Subcutaneous adipose tissue (tissue), 4 donors: Measurements from ENCODE around the gene CYP24A1. TPM values are rescaled to one million over a fixed set of nuclear protein-coding genes. Genes with fewer than 3 reads are reported as not detected.

Experiments used
- CTCF ChIP-seq: fragments of 450-650 bp; IDR thresholded peaks from one replicate; pipeline ENCODE4 v1.5.1; 2016; ENCODE audit warnings: low read depth, mild to moderate bottlenecking, control low read depth, antibody characterized with exemption, moderate library complexity
- total RNA-seq, 4 donors: library from RNA; depleted of rRNA; stranded (reverse); fragments of >200 nt; gene quantifications; one replicate each; pipeline ENCODE4 v1.1.0, GENCODE V29; 2016

Gene CYP24A1
- total RNA-seq, 4 donors from 2014 or later: not detected

DNA sequence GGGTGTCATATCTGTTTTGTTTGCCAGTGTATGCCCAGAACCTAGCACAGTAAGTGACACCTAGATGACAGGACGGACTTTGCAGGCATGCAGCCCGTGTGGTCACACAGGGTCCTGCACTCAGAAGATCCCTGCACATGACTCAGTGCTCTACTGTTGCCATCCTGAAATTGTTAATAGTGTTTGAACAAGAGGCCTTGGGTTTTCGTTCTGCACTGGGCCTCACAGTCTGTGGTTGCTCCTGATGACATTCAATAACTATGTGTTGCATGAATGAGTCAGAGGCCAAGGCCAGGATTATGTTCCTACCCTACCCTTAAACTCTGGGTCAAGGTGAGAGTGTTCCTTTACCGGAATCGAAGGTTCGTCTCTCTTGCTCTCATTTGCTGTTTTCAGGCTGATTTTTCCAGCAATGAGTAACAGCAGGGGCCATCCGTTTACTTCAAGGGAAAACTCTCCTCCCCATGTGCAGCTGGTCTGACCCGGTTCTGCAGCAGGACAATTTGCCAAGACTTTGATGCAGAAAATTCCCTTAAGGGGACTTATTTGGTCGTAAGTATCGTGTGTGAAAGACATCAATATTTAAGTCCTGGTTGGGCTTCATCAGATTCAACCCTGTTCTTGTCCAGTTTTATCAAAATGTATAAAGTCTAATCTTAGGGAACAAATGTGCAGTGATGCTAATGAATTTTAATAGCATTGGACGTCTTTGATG, 21.1 kb upstream of the CYP24A1 start:
- TF ChIP-seq CTCF: no peak

DNA sequence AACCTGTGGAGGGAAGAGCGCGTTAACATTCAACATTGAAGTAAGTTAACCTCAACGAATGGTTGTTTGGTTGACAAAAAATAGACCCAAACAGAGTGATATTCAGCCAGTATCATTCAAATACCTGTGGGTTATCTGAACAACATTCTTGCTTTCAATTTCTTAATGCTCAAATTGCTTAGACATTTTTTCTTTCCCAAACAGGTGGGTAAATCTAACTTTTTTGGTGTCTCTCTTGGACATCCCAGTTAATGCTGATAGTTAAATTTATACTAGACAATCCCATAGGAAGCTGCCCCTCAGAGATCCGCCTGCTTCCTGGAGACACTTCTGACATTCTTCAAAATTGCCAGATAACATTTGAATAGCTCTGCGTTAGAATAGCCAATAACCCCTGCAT, 20.0 kb upstream of the CYP24A1 start:
- no peak for TF ChIP-seq CTCF

DNA sequence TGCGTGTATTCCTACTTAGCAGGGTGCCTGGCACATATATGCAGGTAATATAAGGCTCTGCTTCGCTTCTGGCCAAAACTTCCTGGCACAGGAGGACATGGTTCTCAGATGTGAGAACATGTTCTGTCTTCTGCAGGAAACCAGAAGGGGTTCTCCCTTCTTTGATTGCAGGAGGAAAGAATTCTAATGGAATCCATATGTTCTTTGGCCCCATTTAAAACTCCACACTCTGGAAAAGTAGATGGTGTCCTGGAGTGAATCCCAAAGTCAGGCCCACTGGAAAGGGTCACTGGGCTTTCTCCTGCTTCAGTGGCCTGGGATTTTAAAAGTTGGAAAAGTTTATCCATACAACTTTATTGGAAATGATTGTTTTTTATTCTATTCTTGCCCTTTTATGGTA, 16.4 kb upstream of the CYP24A1 start:
- no peak for TF ChIP-seq CTCF

GRCh38 chr20:54189630-54190029, 15.8 kb upstream of the CYP24A1 start:
- TF ChIP-seq CTCF: no peak

DNA sequence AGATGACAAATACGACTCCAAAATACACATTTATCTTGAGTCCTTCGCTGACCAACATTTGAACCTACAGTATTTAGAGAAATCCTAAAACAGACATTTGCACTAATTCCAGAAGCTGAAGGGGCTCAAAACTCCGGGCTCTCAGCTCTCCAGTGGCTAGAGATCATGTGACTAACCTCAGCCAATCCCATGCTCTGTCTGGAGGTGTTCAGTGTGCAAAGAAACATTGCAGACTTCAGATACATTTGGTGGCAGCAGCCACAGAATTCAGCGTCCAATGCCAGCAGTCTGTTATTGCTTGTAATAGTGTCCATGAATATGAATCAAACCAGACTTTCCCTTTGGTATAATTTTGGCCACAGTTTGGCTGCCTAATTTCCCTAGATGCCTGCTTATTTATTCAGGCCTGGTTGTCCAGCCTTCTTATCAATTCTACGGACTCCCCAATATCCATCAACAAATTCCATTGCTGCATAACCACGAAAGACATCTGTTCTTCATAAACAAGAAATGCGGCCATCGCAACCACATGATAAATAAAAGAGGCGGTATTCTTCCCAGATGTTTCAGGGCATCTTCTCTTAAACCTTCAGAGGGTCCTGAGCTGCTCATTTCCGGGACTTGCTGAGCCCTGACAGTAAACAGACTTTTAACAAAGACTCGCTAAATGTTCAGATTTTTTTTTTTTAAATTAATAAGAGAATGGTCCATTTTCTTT, 14.5 kb upstream of the CYP24A1 start:
- TF ChIP-seq CTCF: no peak

- TF ChIP-seq CTCF: no peak
Measured at GRCh38 chr20:54184904-54185626, 11.3 kb upstream of the CYP24A1 start.

- TF ChIP-seq CTCF: no peak
Measured at GRCh38 chr20:54184071-54184470, 10.3 kb upstream of the CYP24A1 start.
